NB4 (cell line): ENCODE measurements around the gene RNF19B.

Source experiments
- CTCF ChIP-seq: IDR thresholded peaks from one replicate; pipeline ENCODE4 v1.5.1; 2012; ENCODE audit warnings: low read depth, low read length
- POLR2A ChIP-seq: IDR thresholded peaks from 2 replicates; pipeline ENCODE4 v1.6.1; 2011; ENCODE audit warnings: mild to moderate bottlenecking; ENCODE audit not compliant: insufficient read length; ENCODE audit errors: extremely low read depth

GRCh38 chr1:32928715-32929114 is 35.9 kb downstream of the RNF19B start:
- TF ChIP-seq CTCF (no peak), POLR2A (no peak)
